ENCODE results near the gene C9orf43.

The C9orf43 gene

GRCh38 chr9:113464286-113464660, 53.7 kb downstream of the C9orf43 start:
- no peak for DNase-seq (ENCODE audit: low read depth in 1 of 2, low spot score in 1 of 2)

- DNase-seq (ENCODE audit: low read depth in 1 of 2, low spot score in 1 of 2), result no peak
These were observed 55.1 kb downstream of the C9orf43 start for GRCh38 chr9:113465599-113466140.

GRCh38 chr9:113467183-113467582, 56.6 kb downstream of the C9orf43 start:
- no peak for DNase-seq (ENCODE audit: low read depth in 1 of 2, low spot score in 1 of 2)

GRCh38 chr9:113468716-113469448, 58.3 kb downstream of the C9orf43 start:
- DNase-seq (ENCODE audit: low read depth in 1 of 2, low spot score in 1 of 2), result no peak

GRCh38 chr9:113471143-113471542, 60.6 kb downstream of the C9orf43 start:
- DNase-seq (ENCODE audit: low read depth in 1 of 2, low spot score in 1 of 2), result no peak

- no peak for DNase-seq (ENCODE audit: low read depth in 1 of 2, low spot score in 1 of 2)
These were observed 61.0 kb downstream of the C9orf43 start for GRCh38 chr9:113471566-113471965.

- DNase-seq (ENCODE audit: low read depth in 1 of 2, low spot score in 1 of 2), result no peak
These were observed 61.7 kb downstream of the C9orf43 start for GRCh38 chr9:113472199-113472598.

GRCh38 chr9:113474360-113475028, 63.9 kb downstream of the C9orf43 start:
- DNase-seq (ENCODE audit: low read depth in 1 of 2, low spot score in 1 of 2), result no peak

GRCh38 chr9:113475031-113475430, 64.5 kb downstream of the C9orf43 start:
- DNase-seq (ENCODE audit: low read depth in 1 of 2, low spot score in 1 of 2), result no peak

- no peak for DNase-seq (ENCODE audit: low read depth in 1 of 2, low spot score in 1 of 2)
These were observed 65.4 kb downstream of the C9orf43 start for GRCh38 chr9:113475992-113476391.

GRCh38 chr9:113476511-113476916, 66.0 kb downstream of the C9orf43 start:
- DNase-seq (ENCODE audit: low read depth in 1 of 2, low spot score in 1 of 2), result no peak

GRCh38 chr9:113477058-113477457, 66.5 kb downstream of the C9orf43 start:
- DNase-seq (ENCODE audit: low read depth in 1 of 2, low spot score in 1 of 2), result no peak

- no peak for DNase-seq (ENCODE audit: low read depth in 1 of 2, low spot score in 1 of 2)
These were observed 67.1 kb downstream of the C9orf43 start for GRCh38 chr9:113477661-113478060.

- DNase-seq (ENCODE audit: low read depth in 1 of 2, low spot score in 1 of 2), result no peak
These were observed 68.7 kb downstream of the C9orf43 start for GRCh38 chr9:113479174-113479621.
